ENCODE measurements around the gene AHNAK. TPM values are rescaled to one million over a fixed set of nuclear protein-coding genes. Genes with fewer than 3 reads are reported as not detected.

The AHNAK gene
- total RNA-seq, 3 donors from 2014 or later (not counting 1 experiment from before 2014, with no cell fraction given): 623 to 740 (median 677) TPM

GRCh38 chr11:62399172-62399877 is 147.3 kb downstream of the AHNAK start:
- H3K4me1 Mint-ChIP-seq: peaks cover 15 to 31% of the 10 kb centered on the region in 2 donors
- TF ChIP-seq CTCF (IDR thresholded peaks at IDR 0.05): no peak
- DNase-seq: peak in 1 of 2 donors; percentile 28
- H3K36me3 Mint-ChIP-seq: no peaks in the 10 kb centered on the region
- no peaks in the 10 kb centered on the region for H3K9me3 ChIP-seq (ENCODE audit: control insufficient read depth, insufficient read depth, low read length)
- no peak for ATAC-seq
- no peaks in the 10 kb centered on the region for H3K9me3 Mint-ChIP-seq
- no peaks in the 10 kb centered on the region for H3K27me3 ChIP-seq (ENCODE audit: control insufficient read depth, insufficient read depth, low read length)
- 58% methylated on average over 10 of the region's 10 CpGs for WGBS (ENCODE audit: insufficient coverage)
- no peak overlapping the region for H3K4me3 ChIP-seq (ENCODE audit: low read length)
- H3K4me3 Mint-ChIP-seq: no peak overlapping the region
- no peaks in the 10 kb centered on the region for H3K27me3 Mint-ChIP-seq (ENCODE audit: low read depth in 2 of 2)
- H3K4me1 ChIP-seq (ENCODE audit: control insufficient read depth, insufficient read depth, low read length): peaks cover 30% of the 10 kb centered on the region
- peak overlapping the region in 1 of 2 donors; percentile 38 for H3K27ac Mint-ChIP-seq
- H3K27ac ChIP-seq (ENCODE audit: low read length): no peak overlapping the region
- intact Hi-C loops (cut with micrococcal nuclease): loop anchor here (10.0 kb wide), 1 partner anchor 465 kb away; no protein-coding TSS in a partner anchor
- no peaks in the 10 kb centered on the region for H3K36me3 ChIP-seq (ENCODE audit: control insufficient read depth, insufficient read depth, low read length)

GRCh38 chr11:62398011-62398994 is 148.3 kb downstream of the AHNAK start:
- no peak for DNase-seq
- H3K4me3 Mint-ChIP-seq: no peak overlapping the region
- Histone ChIP-seq H3K4me3 (ENCODE audit: low read length) (no peak overlapping the region), H3K4me1 (ENCODE audit: control insufficient read depth, insufficient read depth, low read length) (peaks cover 30% of the 10 kb centered on the region), H3K9me3 (ENCODE audit: control insufficient read depth, insufficient read depth, low read length) (no peaks in the 10 kb centered on the region), H3K27ac (ENCODE audit: low read length) (no peak overlapping the region), H3K36me3 (ENCODE audit: control insufficient read depth, insufficient read depth, low read length) (no peaks in the 10 kb centered on the region), H3K27me3 (ENCODE audit: control insufficient read depth, insufficient read depth, low read length) (no peaks in the 10 kb centered on the region)
- H3K27ac Mint-ChIP-seq: no peak overlapping the region
- no peaks in the 10 kb centered on the region for H3K9me3 Mint-ChIP-seq
- WGBS (ENCODE audit: insufficient coverage): 60% methylated on average over 22 of the region's 22 CpGs
- H3K36me3 Mint-ChIP-seq: no peaks in the 10 kb centered on the region
- peaks cover 15 to 31% of the 10 kb centered on the region in 2 donors for H3K4me1 Mint-ChIP-seq
- no peaks in the 10 kb centered on the region for H3K27me3 Mint-ChIP-seq (ENCODE audit: low read depth in 2 of 2)
- no peak for TF ChIP-seq CTCF (IDR thresholded peaks at IDR 0.05)
- intact Hi-C loops (cut with micrococcal nuclease): loop anchor here (10.0 kb wide), 1 partner anchor 466 kb away; no protein-coding TSS in a partner anchor
- ATAC-seq: no peak

- H3K4me3 ChIP-seq (ENCODE audit: low read length): no peak overlapping the region
- Mint-ChIP-seq H3K4me1 (peaks cover 5 to 13% of the 10 kb centered on the region in 2 donors), H3K36me3 (no peaks in the 10 kb centered on the region), H3K27me3 (ENCODE audit: low read depth in 2 of 2) (no peaks in the 10 kb centered on the region), H3K4me3 (no peak overlapping the region), H3K27ac (no peak overlapping the region), H3K9me3 (no peaks in the 10 kb centered on the region)
- no peak for DNase-seq
- WGBS (ENCODE audit: insufficient coverage): 90% methylated on average over 7 of the region's 10 CpGs
- no peak overlapping the region for H3K27ac ChIP-seq (ENCODE audit: low read length)
- H3K4me1 ChIP-seq (ENCODE audit: control insufficient read depth, insufficient read depth, low read length): peaks cover 9% of the 10 kb centered on the region
- no peaks in the 10 kb centered on the region for H3K27me3 ChIP-seq (ENCODE audit: control insufficient read depth, insufficient read depth, low read length)
- intact Hi-C loops (cut with micrococcal nuclease): loop anchor here (2.0 to 10.0 kb wide), 2 partner anchors 15 to 469 kb away; no protein-coding TSS in a partner anchor
- no peak for ATAC-seq
- no peak for TF ChIP-seq CTCF (IDR thresholded peaks at IDR 0.05)
- no peaks in the 10 kb centered on the region for H3K9me3 ChIP-seq (ENCODE audit: control insufficient read depth, insufficient read depth, low read length)
- no peaks in the 10 kb centered on the region for H3K36me3 ChIP-seq (ENCODE audit: control insufficient read depth, insufficient read depth, low read length)
These were observed 150.6 kb downstream of the AHNAK start for GRCh38 chr11:62395885-62396551.
